HEK293T (cell line): ENCODE measurements around the gene ZNRF3.

Experiments used
- BHLHE40 ChIP-seq: fragments of 450-650 bp; IDR thresholded peaks from 2 replicates; pipeline ENCODE4 v1.6.1; 2016; ENCODE audit warnings: mild to moderate bottlenecking, moderate library complexity, borderline replicate concordance
- LEF1 ChIP-seq: fragments of 450-650 bp; IDR thresholded peaks from 2 replicates; pipeline ENCODE4 v1.6.1; 2017; ENCODE audit warnings: mild to moderate bottlenecking, borderline replicate concordance
- SP1 ChIP-seq: fragments of 450-650 bp; IDR thresholded peaks from 2 replicates; pipeline ENCODE4 v1.6.1; 2017
- ZNF384 ChIP-seq: fragments of 450-650 bp; IDR thresholded peaks from 2 replicates; pipeline ENCODE4 v1.6.1; 2016

DNA sequence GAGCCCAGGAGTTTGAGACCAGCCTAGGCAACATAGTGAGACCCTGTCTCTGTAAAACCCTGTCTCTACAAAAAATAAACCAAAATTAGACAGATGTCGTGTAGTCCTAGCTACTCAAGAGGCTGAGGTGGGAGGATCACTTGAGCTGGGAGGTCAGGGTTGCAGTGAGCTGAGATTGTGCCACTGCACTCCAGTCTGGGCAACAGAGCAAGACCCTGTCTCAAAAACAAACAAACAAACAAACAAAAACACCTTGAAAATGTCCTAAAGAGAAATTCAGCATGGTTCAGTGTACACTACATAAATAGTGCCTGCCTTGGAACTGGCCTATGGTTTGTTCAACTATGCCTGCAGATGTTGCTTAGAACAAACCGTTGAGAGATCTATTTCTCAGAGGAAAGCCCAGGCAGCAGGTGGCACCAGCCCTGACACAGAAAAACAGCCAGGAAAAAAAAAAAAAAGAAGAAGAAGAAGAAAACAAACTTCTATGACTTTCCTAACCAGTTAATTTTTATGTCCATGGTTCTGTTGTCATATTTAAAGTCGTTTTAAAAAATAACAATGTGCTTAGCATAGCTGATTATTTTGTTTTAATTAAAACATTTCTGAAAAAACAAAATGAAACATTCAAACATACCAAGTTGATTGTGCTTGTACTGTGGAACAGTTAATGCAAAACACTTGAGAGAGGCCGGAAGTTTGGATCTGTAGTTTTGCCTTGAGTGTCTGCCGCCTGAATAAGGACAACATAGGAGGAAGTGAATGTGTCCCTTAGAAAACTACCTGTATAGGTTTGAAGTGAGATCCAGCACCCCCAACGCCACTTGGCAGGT, 194.9 kb downstream of the ZNRF3 start:
- no peak for TF ChIP-seq LEF1
- peak; percentile 59; the same call in 1 of the 2 replicates for TF ChIP-seq ZNF384
- no peak for TF ChIP-seq SP1
- no peak for TF ChIP-seq BHLHE40
